HG03103 (cell line): Measurements from ENCODE around the gene NR0B1.

Experiments
- ATAC-seq: cut with Tn5 transposase; IDR thresholded peaks from one replicate; pipeline ENCODE4 v1.9.1; 2021; ENCODE audit warnings: low read depth; ENCODE audit not compliant: unreplicated experiment

NR0B1 gene

GRCh38 chrX:30309139-30309571 lies at the start of gene NR0B1:
Gene NR0B1 (minus strand): TSS chrX:30309390. CDS start chrX:30309363, 27 bp downstream.
- ATAC-seq, result no peak

GRCh38 chrX:30349946-30350345 lies 40.8 kb upstream of the NR0B1 start:
- no peak for ATAC-seq

- ATAC-seq, result no peak
Observed at GRCh38 chrX:30343206-30343605, 34.0 kb upstream of the NR0B1 start.

- ATAC-seq, result no peak
Observed at GRCh38 chrX:30340753-30341152, 31.6 kb upstream of the NR0B1 start.

GRCh38 chrX:30327762-30328161 lies 18.6 kb upstream of the NR0B1 start:
- ATAC-seq, result no peak

GRCh38 chrX:30317308-30317707 lies 8.1 kb upstream of the NR0B1 start:
- no peak for ATAC-seq

GRCh38 chrX:30313322-30313721 lies 4.1 kb upstream of the NR0B1 start:
- no peak for ATAC-seq

- no peak for ATAC-seq
Observed at GRCh38 chrX:30312858-30313257, 3.7 kb upstream of the NR0B1 start.

- no peak for ATAC-seq
Observed at GRCh38 chrX:30310429-30311206, 1.4 kb upstream of the NR0B1 start.

GRCh38 chrX:30308263-30309138 lies 689 bp downstream of the NR0B1 start:
- no peak for ATAC-seq

- no peak for ATAC-seq
Observed at GRCh38 chrX:30307466-30307865, 1.7 kb downstream of the NR0B1 start.

- no peak for ATAC-seq
Observed at GRCh38 chrX:30304866-30305265, 4.3 kb downstream of the NR0B1 start.

GRCh38 chrX:30302956-30303355 lies 6.2 kb downstream of the NR0B1 start:
- no peak for ATAC-seq

GRCh38 chrX:30301963-30302362 lies 7.2 kb downstream of the NR0B1 start:
- ATAC-seq, result no peak

GRCh38 chrX:30301208-30301607 lies 8.0 kb downstream of the NR0B1 start:
- no peak for ATAC-seq

- ATAC-seq, result no peak
Observed at GRCh38 chrX:30296408-30297254, 12.6 kb downstream of the NR0B1 start.

GRCh38 chrX:30283456-30284200 lies 25.6 kb downstream of the NR0B1 start:
- no peak for ATAC-seq

- no peak for ATAC-seq
Observed at GRCh38 chrX:30282527-30282926, 26.7 kb downstream of the NR0B1 start.

GRCh38 chrX:30280428-30280827 lies 28.8 kb downstream of the NR0B1 start:
- no peak for ATAC-seq

GRCh38 chrX:30278365-30278764 lies 30.8 kb downstream of the NR0B1 start:
- no peak for ATAC-seq
